HG02973 (cell line): ENCODE data around the gene TBC1D16.
"Not testable (repeated sequence)": the region's sequence is repeated elsewhere in the genome, so short reads cannot be mapped to it uniquely, and the experiment has no call there.

Source experiments
- ATAC-seq: cut with Tn5 transposase; IDR thresholded peaks from one replicate; pipeline ENCODE4 v1.9.1; 2021; ENCODE audit warnings: moderate library complexity; ENCODE audit not compliant: unreplicated experiment

The TBC1D16 gene

DNA sequence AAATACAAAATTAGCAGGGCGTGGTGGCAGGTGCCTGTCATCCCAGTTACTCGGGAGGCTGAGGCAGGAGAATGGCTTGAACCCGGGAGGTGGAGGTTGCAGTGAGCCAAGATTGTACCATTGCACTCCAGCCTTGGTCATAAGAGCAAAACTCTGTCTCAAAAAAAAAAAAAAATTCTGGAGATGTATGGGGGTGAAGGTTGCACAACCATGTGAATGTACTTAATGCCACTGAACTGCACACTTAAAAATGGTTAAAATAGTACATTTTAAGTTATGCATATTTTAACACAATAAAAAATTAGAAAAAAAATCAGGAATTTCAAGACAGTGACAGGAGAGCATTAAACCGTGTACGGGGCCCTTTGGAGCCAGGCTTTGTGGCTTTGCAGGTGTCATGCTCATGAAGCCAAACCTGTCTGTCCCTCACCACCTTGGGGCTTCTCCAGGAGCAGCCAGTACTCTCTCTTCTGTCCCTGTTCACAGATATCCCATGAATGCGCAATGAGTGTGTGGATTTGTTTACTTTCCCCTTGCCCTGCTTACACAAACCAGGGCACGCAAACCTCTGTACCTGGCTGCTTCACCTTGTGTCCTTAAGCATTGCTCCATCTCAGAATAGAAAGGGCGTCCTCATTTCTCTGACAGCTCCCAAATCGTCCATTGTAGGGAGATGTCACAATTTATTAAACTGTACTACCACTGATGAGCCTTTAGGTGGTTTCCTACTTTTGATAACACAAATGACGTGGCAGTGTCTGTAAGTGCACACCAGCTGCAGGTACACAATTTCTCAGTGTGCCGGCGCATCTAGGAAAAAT, 138.2 kb downstream of the TBC1D16 start:
- ATAC-seq: no peak

DNA sequence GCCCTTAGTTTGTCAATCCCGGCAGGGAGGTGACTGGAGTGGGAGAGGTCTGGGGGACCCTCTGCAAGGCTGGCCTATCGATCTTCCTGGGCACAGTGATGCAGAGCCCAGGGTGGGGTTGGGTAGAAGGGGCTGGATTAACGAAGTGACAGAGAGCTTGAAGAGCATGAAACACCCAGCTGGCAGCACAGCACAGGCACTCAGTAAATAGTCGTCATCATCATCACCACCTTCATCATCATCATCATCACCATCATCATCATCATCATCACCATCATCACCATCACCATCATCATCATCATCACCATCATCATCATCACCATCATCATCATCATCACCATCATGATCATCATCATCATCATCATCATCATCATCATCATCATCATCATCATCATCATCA, 142.2 kb downstream of the TBC1D16 start:
- not testable (repeated sequence) for ATAC-seq

DNA sequence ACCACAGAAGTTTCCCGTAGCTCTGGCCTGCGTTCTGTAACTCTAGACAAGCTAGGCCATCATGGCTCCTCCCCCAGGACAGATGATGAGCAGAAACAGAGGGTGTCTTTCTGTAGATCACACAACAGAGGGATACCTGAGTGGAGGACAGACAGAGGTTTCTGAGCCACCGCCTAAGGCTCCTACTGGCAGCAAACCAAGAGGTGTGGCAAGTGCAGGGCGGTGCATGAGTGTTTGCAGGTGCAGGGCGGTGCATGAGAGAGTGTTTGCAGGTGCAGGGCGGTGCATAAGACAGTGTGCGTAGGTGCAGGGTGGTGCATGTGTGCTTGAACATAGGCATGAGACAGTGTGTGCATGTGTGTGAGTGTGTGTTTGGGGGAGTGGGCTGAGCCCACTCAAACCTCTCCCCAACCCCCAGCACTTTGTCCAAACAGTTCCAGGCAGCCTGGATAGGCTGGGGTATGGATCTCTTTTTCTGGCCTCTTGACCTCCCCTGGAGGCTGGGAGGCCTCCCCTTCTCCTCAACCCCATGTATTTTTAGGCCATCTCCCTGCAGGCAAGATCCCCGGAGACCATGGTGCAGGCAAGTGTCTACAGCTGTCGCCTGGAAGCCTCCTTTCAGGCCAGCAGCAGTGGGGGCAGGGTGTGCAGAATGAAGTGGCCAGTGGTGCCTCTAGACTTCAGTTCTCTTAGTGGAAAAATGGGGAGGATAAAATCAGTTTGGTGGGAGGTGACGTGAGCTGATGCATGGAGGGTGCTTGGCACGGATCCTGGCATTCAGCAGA, 143.0 kb downstream of the TBC1D16 start:
- ATAC-seq: no peak

- ATAC-seq: no peak
Measured at GRCh38 chr17:79891113-79891730, 144.4 kb downstream of the TBC1D16 start.

- ATAC-seq: no peak
Measured at GRCh38 chr17:79890706-79891105, 145.0 kb downstream of the TBC1D16 start.

- no peak for ATAC-seq
Measured at GRCh38 chr17:79888811-79889634, 146.6 kb downstream of the TBC1D16 start.

GRCh38 chr17:79888009-79888540, 147.6 kb downstream of the TBC1D16 start:
- no peak for ATAC-seq

GRCh38 chr17:79887451-79887991, 148.2 kb downstream of the TBC1D16 start:
- ATAC-seq: no peak

- ATAC-seq: no peak
Measured at GRCh38 chr17:79883202-79883601, 152.5 kb downstream of the TBC1D16 start.
